ENCODE data around the gene SNX24. TPM values are rescaled to one million over a fixed set of nuclear protein-coding genes. Genes with fewer than 3 reads are reported as not detected.
A peak's percentile ranks its signal among the peaks of the same experiment; 100 is the strongest.

SNX24 gene
- total and polyA plus RNA-seq, 2 donors (not counting 1 experiment from before 2014, with no cell fraction given) = 13.4 to 22.3 TPM

GRCh38 chr5:122896598-122897282 lies 51.3 kb downstream of the SNX24 start:
- no peak overlapping the region for H3K27ac ChIP-seq (ENCODE audit: insufficient read depth, low read length)
- no peaks in the 10 kb centered on the region for H3K27me3 ChIP-seq (ENCODE audit: control insufficient read depth, insufficient read depth, low read length)
- no peaks in the 10 kb centered on the region for H3K36me3 ChIP-seq (ENCODE audit: control insufficient read depth, insufficient read depth, low read length)
- H3K4me3 ChIP-seq (replicated peaks in 1 of 4; ENCODE audit: control extremely low read depth in 1 of 4, insufficient read depth in 1 of 4, low read depth in 3 of 4, low read length in 4 of 4) = no peak overlapping the region
- DNase-seq (ENCODE audit: low read depth in 2 of 2) = peak; percentile 20 to 87
- no peak overlapping the region for H3K9ac ChIP-seq (ENCODE audit: insufficient read depth, low read length)
- no peaks in the 10 kb centered on the region for H3K4me1 ChIP-seq (ENCODE audit: control insufficient read depth, extremely low read depth, insufficient read depth, low read length)
- H4K20me1 ChIP-seq (ENCODE audit: control insufficient read depth, extremely low read depth, insufficient read depth, low read length) = no peaks in the 10 kb centered on the region
- no peaks in the 10 kb centered on the region for H3K79me2 ChIP-seq (ENCODE audit: control insufficient read depth, insufficient read depth, low read length)
- TF ChIP-seq CTCF (conservative IDR thresholded peaks at IDR 0.05 in 1 of 2, IDR thresholded peaks at IDR 0.05 in 1 of 2; ENCODE audit: low read depth in 1 of 2, low read length in 2 of 2) (peak; percentile 32 to 55), EZH2 (IDR thresholded peaks at IDR 0.05; ENCODE audit: low read length, missing control alignments) (no peak)
- H3K4me2 ChIP-seq (ENCODE audit: extremely low read depth, insufficient read depth, low read length) = no peak overlapping the region
- H3K9me3 ChIP-seq (ENCODE audit: control insufficient read depth, insufficient read depth, low read depth, low read length) = no peaks in the 10 kb centered on the region
- no peak overlapping the region for H2AFZ ChIP-seq (ENCODE audit: low read length)

- H2AFZ ChIP-seq (ENCODE audit: low read length) = no peak overlapping the region
- TF ChIP-seq CTCF (conservative IDR thresholded peaks at IDR 0.05 in 1 of 2, IDR thresholded peaks at IDR 0.05 in 1 of 2; ENCODE audit: low read depth in 1 of 2, low read length in 2 of 2) (no peak), EZH2 (IDR thresholded peaks at IDR 0.05; ENCODE audit: low read length, missing control alignments) (no peak)
- no peaks in the 10 kb centered on the region for H3K79me2 ChIP-seq (ENCODE audit: control insufficient read depth, insufficient read depth, low read length)
Observed at GRCh38 chr5:122897283-122897602, 51.8 kb downstream of the SNX24 start.

GRCh38 chr5:122901346-122901745 lies 55.9 kb downstream of the SNX24 start:
- Histone ChIP-seq H3K27ac (ENCODE audit: insufficient read depth, low read length) (no peak overlapping the region), H3K4me1 (ENCODE audit: control insufficient read depth, extremely low read depth, insufficient read depth, low read length) (no peaks in the 10 kb centered on the region), H3K4me2 (ENCODE audit: extremely low read depth, insufficient read depth, low read length) (no peak overlapping the region), H3K4me3 (replicated peaks in 1 of 4; ENCODE audit: control extremely low read depth in 1 of 4, insufficient read depth in 1 of 4, low read depth in 3 of 4, low read length in 4 of 4) (no peak overlapping the region), H3K36me3 (ENCODE audit: control insufficient read depth, insufficient read depth, low read length) (no peaks in the 10 kb centered on the region), H3K79me2 (ENCODE audit: control insufficient read depth, insufficient read depth, low read length) (no peaks in the 10 kb centered on the region), H3K27me3 (ENCODE audit: control insufficient read depth, insufficient read depth, low read length) (no peaks in the 10 kb centered on the region), H3K9me3 (ENCODE audit: control insufficient read depth, insufficient read depth, low read depth, low read length) (no peaks in the 10 kb centered on the region), H2AFZ (ENCODE audit: low read length) (no peak overlapping the region), H4K20me1 (ENCODE audit: control insufficient read depth, extremely low read depth, insufficient read depth, low read length) (no peaks in the 10 kb centered on the region), H3K9ac (ENCODE audit: insufficient read depth, low read length) (no peak overlapping the region)
- TF ChIP-seq EZH2 (IDR thresholded peaks at IDR 0.05; ENCODE audit: low read length, missing control alignments) = no peak
- no peak for TF ChIP-seq CTCF (conservative IDR thresholded peaks at IDR 0.05 in 1 of 2, IDR thresholded peaks at IDR 0.05 in 1 of 2; ENCODE audit: low read depth in 1 of 2, low read length in 2 of 2)
- no peak for DNase-seq (ENCODE audit: low read depth in 2 of 2)

More at GRCh38 chr5:122897283-122897602, 51.8 kb downstream of the SNX24 start:
- Histone ChIP-seq H3K27ac (ENCODE audit: insufficient read depth, low read length) (no peak overlapping the region), H3K4me3 (replicated peaks in 1 of 4; ENCODE audit: control extremely low read depth in 1 of 4, insufficient read depth in 1 of 4, low read depth in 3 of 4, low read length in 4 of 4) (no peak overlapping the region), H3K4me1 (ENCODE audit: control insufficient read depth, extremely low read depth, insufficient read depth, low read length) (no peaks in the 10 kb centered on the region), H3K36me3 (ENCODE audit: control insufficient read depth, insufficient read depth, low read length) (no peaks in the 10 kb centered on the region), H3K9me3 (ENCODE audit: control insufficient read depth, insufficient read depth, low read depth, low read length) (no peaks in the 10 kb centered on the region), H3K9ac (ENCODE audit: insufficient read depth, low read length) (no peak overlapping the region), H4K20me1 (ENCODE audit: control insufficient read depth, extremely low read depth, insufficient read depth, low read length) (no peaks in the 10 kb centered on the region), H3K4me2 (ENCODE audit: extremely low read depth, insufficient read depth, low read length) (no peak overlapping the region), H3K27me3 (ENCODE audit: control insufficient read depth, insufficient read depth, low read length) (no peaks in the 10 kb centered on the region)
- DNase-seq (ENCODE audit: low read depth in 2 of 2) = no peak
